Measurements from ENCODE around the gene RNF214.
A peak's percentile ranks its signal among the peaks of the same experiment; 100 is the strongest.
"Not testable (repeated sequence)": the region's sequence is repeated elsewhere in the genome, so short reads cannot be mapped to it uniquely, and the experiment has no call there.

RNF214 gene

DNA sequence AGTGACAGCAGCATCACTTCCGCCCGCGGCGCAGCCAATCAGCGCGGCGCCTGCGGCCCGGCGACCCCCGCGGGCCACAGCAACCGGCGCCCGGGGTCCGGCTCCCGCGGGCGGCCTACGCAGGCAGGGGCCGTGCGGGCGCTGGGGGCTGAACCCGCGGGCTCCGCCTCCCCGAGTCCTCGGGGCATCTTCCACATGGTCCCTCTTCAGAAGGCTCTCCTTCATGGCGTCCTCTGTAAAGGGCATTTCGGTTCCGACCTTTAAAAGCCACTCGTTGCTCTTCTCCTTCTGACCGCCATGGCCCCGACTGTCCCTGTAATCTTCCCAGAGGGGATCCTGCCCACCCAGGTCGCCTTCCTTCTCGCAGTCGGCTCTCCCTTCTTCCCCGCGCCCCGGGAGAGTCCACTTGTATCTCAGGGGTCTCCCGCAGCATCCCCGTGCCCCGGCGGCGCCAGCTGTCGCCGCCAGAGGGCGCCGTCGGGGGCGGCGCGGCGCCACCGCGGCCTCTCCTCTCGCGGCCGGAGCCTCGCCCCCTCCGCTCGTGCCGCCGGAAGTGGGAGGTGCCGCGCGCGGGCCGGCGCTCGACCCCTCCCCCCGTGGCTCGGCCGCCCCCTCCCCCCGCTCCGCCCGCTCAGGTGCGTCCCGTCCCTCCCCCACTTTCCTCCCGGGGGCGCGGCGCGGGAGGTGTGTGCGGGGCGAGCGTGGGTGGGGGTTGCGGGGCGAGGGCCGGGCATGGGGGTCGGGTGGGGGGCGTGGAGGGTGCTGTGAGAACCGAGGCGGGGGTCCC, at the start of gene RNF214:
Gene RNF214, plus strand, starts transcription at position 580 of the 787 bp plus-strand sequence. CDS start 1,602 bp downstream, outside the sequence.
- FAIRE-seq (no peak), DNase-seq (ENCODE audit: low spot score) (peak; percentile 37)

DNA sequence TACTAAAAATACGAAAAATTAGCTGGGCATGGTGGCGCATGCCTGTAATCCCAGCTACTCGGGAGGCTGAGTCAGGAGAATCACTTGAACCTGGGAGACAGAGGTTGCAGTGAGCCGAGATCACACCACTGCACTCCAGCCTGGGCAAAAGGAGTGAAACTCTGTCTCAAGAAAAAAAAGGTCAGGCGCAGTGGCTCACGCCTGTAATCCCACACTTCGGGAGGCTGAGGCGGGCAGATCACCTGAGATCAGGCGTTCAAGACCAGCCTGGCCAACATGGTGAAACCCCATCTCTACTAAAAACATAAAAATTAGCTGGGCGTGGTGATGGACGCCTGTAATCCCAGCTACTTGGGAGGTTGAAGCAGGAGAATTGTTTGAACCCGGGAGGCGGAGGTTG, 49.3 kb upstream of the RNF214 start:
- not testable (repeated sequence) for DNase-seq (ENCODE audit: low spot score); FAIRE-seq

DNA sequence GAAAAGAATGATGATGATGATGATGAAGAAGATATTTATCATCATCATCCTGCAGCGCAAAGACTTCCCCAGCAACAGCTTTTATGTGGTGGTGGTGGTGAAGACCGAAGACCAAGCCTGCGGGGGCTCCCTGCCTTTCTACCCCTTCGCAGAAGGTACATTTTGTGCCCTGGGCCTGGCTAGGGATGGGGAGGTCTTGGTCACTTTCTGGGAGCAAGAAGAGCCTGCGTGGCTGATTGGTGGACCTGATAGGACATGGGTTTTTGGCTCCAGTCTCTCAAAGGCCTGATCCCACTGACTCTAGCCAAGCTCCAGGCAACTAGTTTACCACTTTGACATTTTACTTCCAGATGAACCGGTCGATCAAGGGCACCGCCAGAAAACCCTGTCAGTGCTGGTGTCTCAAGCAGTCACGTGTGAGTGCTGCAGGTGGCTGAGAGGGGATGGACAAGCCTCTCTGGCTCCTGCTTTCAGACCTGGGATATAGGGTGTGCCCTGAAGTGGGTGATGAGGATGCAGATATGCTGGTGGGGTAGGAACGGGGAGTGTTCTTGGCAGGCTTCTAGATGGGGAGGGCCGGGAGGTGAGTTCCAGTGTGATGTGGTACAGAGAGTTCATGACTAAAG, 48.6 kb upstream of the RNF214 start:
- no peak for FAIRE-seq
- DNase-seq (ENCODE audit: low spot score), result no peak

DNA sequence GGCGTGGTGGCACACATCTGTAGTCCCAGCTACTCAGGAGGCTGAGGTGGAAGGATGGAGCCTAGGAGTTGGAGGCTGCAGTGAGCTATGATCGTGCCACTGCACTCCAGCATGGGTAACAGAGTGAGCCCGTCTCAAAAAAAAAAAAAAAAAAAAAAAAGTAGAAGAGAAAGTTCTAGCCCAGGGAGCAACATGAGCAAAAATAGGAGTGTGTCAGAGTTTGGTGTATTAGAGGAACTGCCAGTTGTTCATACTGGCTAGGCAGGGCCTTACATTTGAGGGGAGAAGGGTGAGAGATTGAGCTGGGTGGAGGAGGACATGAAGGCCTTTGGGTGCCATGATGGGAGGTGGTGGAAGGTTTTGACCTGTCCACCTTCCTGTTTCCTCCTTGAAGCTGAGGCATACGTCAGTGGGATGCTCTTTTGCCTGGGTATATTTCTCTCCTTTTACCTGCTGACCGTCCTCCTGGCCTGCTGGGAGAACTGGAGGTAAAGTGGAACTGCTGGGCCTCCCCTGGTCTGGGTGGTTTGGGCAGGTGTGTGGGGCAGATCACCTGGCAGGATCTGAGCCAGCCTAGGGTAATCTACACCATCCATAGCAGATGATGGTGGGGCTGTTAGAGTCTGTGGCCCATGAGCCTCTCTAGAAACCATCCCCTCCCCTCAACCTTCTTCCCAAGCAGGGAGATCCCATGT, 46.6 kb upstream of the RNF214 start:
- FAIRE-seq, result no peak
- no peak for DNase-seq (ENCODE audit: low spot score)

DNA sequence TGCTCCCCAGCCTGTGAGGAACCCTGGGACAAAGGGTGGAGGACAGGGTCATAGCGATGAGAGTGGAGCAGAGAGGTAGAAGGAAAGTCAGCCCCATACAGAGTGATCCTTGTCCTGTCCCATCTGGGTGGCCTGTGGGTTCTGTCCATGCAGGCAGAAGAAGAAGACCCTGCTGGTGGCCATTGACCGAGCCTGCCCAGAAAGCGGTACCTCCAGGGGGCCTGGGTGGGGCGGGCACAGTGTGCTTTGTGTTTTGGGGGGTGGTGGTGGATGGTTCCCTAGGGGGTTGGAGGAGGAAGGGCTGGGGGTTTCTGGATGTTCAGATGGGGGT, 46.1 kb upstream of the RNF214 start:
- DNase-seq (ENCODE audit: low spot score) (no peak), FAIRE-seq (no peak)

DNA sequence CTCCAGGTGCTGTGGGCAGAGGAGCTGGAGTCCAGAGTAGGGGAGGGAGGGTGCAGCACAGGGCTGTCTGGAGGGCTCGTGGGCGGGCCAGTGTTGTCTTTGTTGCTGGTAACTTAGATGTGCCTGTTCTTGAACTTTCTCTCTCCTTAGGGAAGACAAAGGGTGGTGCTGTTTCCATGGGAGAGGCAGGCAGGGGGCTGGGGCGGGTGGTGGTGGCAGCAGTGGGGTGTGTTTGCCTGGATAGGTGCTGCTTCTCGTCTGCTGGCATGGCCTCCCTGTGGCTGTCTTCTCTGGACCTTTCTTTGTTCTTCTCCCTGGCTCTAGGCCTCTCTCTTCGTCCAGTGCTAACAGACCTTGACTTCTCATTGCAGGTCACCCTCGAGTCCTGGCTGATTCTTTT, 45.5 kb upstream of the RNF214 start:
- DNase-seq (ENCODE audit: low spot score) (no peak), FAIRE-seq (no peak)

DNA sequence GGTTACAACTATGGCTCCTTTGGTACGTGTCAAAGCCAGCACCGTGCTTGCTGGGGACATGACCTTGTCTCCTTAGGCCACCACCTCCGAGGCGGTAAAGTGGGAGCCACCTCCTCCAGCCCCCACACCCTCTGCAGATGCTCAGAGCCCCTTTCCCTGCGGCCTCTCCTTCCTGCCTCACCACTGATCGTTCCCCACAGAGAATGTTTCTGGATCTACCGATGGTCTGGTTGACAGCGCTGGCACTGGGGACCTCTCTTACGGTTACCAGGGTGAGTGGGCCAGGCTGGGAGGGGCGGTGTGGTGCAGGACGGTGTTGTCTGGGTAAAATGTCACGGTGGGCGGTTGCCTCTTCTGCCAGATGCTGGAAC, 45.1 kb upstream of the RNF214 start:
- no peak for DNase-seq (ENCODE audit: low spot score)
- no peak for FAIRE-seq

DNA sequence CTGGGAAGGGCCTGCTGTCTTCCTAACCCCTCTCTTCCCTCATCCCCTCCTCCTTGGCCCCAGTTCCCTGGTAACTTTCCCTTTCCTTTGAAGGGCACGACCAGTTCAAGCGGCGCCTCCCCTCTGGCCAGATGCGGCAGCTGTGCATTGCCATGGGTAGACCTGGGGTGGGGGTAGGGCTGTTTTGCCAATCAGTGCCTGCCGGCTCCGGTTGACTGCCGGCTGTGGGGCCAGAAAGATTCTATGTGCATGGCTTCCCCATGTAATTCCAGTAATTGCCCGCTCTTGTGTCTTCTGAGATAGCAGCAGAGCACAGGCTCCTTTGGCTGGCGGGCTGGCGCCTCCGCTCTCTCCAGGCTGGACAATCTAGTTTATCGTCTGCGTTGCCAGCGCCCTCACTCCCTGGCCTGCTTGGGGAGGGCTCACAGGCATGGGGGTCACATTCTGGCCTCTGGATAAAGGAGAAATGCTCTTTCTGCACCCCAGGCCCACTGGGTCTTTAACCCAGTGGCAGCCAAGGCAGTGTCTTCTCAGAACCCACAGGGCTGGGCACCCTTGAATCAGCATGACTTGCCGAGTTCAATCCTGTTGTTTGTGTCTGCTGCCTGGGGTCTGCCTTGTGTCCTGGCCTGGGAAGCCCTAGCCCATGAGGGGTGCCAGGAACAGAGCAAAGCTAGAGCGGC, 44.5 kb upstream of the RNF214 start:
- no peak for DNase-seq (ENCODE audit: low spot score)
- no peak for FAIRE-seq

DNA sequence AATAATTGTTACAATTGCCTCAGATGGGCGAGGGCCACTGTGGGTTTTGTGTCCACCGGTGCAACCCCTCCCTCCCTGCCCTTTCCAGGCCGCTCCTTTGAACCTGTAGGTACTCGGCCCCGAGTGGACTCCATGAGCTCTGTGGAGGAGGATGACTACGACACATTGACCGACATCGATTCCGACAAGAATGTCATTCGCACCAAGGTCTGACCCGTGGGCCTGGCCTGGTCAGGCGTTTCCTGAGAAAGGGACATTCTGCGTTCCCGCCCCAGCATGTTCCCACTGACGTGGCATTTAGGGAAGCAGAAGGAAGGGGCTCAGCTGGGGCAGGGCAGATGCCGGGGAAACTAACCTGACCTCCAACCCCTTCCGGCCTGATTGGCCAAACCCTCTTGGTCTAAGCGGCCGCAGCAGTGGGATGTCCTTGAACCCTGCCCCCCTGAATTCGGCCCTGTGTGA, 43.8 kb upstream of the RNF214 start:
- DNase-seq (ENCODE audit: low spot score) (no peak), FAIRE-seq (no peak)

DNA sequence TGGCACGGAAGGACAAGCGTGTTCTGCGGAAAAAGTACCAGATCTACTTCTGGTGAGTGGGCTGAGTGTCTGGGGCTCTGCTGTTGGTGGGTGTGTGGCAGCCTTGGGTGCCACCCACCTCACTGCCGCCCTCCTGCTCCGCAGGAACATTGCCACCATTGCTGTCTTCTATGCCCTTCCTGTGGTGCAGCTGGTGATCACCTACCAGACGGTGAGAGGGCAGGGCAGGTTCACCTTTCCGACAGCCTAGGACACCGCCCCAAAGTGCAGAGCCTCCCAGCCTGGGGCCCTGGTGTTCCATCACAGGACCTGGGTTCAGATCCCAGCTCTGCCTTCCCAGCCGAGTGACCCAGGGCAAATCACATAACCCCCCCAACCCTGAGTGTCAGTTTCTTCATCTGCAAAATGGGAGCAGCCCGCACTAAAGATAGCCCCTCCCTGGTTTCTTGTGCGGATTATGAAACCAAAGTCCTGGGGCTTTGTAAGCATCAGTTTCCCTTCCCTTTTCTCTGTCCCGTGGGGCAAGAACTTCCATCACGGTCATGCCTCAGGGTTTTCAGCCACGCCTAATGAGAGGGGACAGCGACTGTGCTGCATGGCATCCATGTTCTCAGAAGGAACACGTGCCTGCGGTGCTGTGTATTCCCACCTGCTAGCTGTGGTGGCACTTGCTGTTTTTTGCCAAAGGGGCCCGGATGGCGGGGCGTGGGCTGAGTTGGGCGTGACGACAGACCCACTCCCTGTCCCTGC, 43.1 kb upstream of the RNF214 start:
- DNase-seq (ENCODE audit: low spot score), result no peak
- no peak for FAIRE-seq

DNA sequence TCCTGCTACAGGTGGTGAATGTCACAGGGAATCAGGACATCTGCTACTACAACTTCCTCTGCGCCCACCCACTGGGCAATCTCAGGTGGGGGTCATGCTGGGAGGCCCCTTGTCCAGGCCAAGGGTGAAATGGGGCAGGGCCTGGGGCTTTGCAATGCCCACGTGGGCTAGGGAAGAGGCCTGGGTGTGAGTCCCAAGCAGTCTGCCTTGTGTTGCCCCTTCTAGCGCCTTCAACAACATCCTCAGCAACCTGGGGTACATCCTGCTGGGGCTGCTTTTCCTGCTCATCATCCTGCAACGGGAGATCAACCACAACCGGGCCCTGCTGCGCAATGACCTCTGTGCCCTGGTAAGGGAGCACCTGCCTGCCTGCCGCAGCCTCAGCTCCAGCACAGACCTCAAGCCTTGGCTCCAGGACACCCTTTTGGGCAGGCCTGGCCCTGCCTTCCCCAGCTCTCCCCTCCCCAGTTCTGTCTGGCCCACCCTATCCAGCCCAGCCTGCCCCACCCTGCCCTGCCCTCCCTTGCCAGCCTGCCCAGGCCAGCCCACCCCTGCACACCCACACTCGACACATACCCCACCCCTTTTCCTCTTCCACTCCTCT, 42.4 kb upstream of the RNF214 start:
- DNase-seq (ENCODE audit: low spot score), result no peak
- FAIRE-seq, result no peak

DNA sequence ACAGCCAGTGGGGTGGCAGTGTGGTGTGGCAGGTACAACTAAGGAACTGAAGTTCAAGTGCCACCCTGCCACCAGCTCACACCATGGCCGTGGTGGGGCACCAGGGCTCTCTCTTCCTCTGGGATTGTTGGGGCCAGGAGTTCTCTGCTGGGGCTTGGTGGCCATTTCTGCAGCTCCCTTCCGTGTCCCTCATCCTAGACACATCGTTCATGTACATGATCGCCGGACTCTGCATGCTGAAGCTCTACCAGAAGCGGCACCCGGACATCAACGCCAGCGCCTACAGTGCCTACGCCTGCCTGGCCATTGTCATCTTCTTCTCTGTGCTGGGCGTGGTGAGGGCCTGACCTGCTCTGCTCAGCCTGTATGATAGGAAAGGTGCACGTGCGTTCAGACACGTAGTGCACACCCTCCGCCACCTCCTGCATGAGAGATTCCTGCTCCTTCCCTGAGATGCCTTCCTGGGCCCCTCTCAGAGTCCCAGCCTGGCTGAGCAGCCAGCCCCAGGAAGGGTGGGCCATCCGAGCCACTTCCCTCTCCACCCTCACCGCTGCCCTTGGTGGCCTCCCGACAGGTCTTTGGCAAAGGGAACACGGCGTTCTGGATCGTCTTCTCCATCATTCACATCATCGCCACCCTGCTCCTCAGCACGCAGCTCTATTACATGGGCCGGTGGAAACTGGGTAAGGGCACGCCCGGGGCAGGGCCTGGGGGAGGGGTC, 40.6 kb upstream of the RNF214 start:
- FAIRE-seq (no peak), DNase-seq (ENCODE audit: low spot score) (no peak)

DNA sequence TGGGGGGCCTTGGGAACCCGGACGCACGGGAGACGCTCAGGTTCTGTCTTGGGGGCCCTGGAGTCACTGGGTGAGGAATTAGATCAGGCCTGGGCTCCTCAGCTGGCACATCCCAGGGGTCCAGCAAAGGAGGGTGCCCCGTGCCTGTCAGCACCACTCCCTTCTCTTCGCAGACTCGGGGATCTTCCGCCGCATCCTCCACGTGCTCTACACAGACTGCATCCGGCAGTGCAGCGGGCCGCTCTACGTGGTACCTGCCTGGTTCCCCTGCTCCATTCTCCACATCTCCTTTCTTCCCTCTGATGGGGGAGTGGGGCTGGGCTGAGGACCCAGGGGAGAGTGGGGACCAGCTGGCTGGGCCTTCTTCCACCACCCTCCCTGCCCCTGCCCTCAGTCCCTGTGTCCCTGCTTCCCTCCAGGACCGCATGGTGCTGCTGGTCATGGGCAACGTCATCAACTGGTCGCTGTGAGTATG, 40.0 kb upstream of the RNF214 start:
- no peak for FAIRE-seq

DNA sequence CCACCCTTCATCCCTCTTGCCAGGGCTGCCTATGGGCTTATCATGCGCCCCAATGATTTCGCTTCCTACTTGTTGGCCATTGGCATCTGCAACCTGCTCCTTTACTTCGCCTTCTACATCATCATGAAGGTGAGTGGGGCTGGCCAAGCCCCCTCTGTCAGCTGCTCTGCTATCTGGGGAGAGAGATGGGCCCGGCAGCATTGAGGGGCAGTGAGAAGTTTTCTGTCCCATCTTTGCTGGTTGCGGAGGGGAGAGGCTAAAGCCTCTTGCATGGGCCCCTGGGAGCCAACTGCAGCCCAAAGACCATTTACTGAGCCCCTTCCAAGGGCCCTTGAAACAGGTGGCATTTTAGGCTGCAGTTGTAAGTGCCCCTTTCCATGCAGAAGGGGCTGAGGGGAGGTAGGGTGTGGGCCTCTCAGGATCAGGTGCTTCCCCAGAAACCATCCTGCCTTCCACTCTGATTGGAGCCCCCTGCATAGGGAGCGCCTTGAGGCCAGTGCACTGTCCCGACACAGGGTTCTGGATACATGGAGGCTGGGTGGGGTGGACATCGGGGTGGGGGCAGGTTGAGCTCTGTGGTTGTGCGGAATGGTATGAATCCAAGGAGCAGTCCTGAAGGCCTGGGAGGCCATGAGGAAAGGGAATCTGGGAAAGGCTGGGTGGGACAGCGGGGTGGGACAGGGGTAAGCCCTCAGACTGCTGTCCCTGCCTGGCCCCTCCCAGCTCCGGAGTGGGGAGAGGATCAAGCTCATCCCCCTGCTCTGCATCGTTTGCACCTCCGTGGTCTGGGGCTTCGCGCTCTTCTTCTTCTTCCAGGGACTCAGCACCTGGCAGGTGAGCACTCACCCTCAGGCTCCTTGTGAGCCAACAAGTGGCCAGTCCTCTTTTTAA, 39.1 kb upstream of the RNF214 start:
- FAIRE-seq, result no peak

More for the DNA sequence above, 40.0 kb upstream of the RNF214 start:
- DNase-seq (ENCODE audit: low spot score), result no peak

DNA sequence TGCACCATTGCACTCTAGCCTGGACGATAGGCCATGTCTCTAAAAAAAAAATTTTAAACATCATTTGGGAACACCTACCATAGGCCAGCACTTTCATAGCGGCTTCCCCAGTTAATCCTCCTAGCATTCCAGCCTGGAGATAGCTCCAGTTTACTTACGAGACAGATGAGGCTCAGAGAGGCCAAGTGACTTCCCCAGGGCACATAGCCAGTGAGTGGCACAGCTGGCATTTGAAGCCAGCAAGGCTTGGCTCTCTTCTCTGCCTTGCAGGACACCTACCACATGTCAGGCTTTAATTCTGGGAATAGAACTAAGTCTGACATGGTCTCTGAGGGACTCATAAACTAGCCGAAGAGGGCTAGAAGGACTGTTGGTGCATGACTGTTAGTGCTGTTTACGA, 38.2 kb upstream of the RNF214 start:
- FAIRE-seq, result no peak
- DNase-seq (ENCODE audit: low spot score), result no peak

More for the DNA sequence above, 39.1 kb upstream of the RNF214 start:
- DNase-seq (ENCODE audit: low spot score), result no peak

DNA sequence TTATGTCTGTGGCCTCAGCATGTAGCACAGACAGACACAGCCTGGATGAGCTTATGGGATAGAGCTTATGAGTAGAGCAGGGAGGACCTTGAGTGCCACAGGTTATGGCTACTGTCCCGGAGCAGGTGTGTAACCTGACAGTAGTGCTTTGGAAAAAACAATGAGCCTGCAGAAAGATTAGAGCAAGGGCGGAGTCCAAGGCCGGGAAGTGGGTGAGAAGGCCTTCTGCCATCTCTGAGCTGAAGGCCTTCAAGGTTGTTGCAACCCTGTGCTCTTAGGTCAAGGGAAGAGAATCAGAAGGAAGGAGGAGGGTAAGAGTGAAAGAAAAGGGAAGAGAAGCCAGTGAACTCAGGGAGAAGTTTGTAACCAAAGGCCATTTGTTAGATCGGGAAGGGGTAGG, 37.2 kb upstream of the RNF214 start:
- no peak for FAIRE-seq
- DNase-seq (ENCODE audit: low spot score), result no peak

DNA sequence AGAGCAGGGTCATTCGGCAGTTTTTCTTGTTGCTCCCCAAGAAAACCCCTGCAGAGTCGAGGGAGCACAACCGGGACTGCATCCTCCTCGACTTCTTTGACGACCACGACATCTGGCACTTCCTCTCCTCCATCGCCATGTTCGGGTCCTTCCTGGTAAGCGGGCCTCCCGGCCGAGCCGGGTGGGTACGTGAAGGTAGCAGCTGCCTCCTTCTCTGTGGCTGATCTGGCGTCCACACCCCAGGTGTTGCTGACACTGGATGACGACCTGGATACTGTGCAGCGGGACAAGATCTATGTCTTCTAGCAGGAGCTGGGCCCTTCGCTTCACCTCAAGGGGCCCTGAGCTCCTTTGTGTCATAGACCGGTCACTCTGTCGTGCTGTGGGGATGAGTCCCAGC, 36.7 kb upstream of the RNF214 start:
- DNase-seq (ENCODE audit: low spot score) (no peak), FAIRE-seq (no peak)

DNA sequence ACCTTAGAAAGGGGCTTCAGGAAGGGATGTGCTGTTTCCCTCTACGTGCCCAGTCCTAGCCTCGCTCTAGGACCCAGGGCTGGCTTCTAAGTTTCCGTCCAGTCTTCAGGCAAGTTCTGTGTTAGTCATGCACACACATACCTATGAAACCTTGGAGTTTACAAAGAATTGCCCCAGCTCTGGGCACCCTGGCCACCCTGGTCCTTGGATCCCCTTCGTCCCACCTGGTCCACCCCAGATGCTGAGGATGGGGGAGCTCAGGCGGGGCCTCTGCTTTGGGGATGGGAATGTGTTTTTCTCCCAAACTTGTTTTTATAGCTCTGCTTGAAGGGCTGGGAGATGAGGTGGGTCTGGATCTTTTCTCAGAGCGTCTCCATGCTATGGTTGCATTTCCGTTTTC, 35.5 kb upstream of the RNF214 start:
- no peak for DNase-seq (ENCODE audit: low spot score)

More for the DNA sequence above, 35.5 kb upstream of the RNF214 start:
- FAIRE-seq, result no peak
